ENCODE measurements around the gene GSG1L. TPM values are rescaled to one million over a fixed set of nuclear protein-coding genes. Genes with fewer than 3 reads are reported as not detected.

GSG1L gene
- polyA plus RNA-seq, 1 donor (not counting 4 experiments of a cell fraction or from before 2014, with no cell fraction given) = not detected

GRCh38 chr16:27860091-27860490 lies 203.4 kb downstream of the GSG1L start:
- Histone ChIP-seq H3K4me1 (ENCODE audit: control insufficient read depth, extremely low read depth, insufficient read depth, low read length) (no peaks in the 10 kb centered on the region), H3K79me2 (ENCODE audit: control insufficient read depth, insufficient read depth, low read length) (no peaks in the 10 kb centered on the region), H3K4me2 (ENCODE audit: control insufficient read depth, extremely low read depth, insufficient read depth, low read depth, low read length) (no peak overlapping the region), H3K9me1 (ENCODE audit: control insufficient read depth, extremely low read depth, insufficient read depth, low read length) (no peaks in the 10 kb centered on the region), H2AFZ (ENCODE audit: control insufficient read depth, low read length) (no peak overlapping the region), H3K9ac (ENCODE audit: control insufficient read depth, extremely low read depth, insufficient read depth, low read length) (no peak overlapping the region), H3K27ac (ENCODE audit: control insufficient read depth, insufficient read depth, low read length) (no peak overlapping the region), H3K4me3 (ENCODE audit: control insufficient read depth in 2 of 3, extremely low read depth in 1 of 3, insufficient read depth in 2 of 3, low read depth in 1 of 3, low read length in 3 of 3) (no peak overlapping the region), H3K9me3 (ENCODE audit: control insufficient read depth, low read depth, low read length) (no peaks in the 10 kb centered on the region), H4K20me1 (ENCODE audit: control insufficient read depth, extremely low read depth, insufficient read depth, low read length) (no peaks in the 10 kb centered on the region), H3K36me3 (ENCODE audit: control insufficient read depth in 2 of 2, extremely low read depth in 1 of 2, insufficient read depth in 2 of 2, low read length in 2 of 2) (no peaks in the 10 kb centered on the region), H3K27me3 (ENCODE audit: control insufficient read depth, extremely low read depth, insufficient read depth, low read length) (no peaks in the 10 kb centered on the region)
- TF ChIP-seq EZH2 (IDR thresholded peaks at IDR 0.05; ENCODE audit: low read length) (no peak), CTCF (optimal IDR thresholded peaks at IDR 0.05 in 1 of 3, IDR thresholded peaks at IDR 0.05 in 1 of 3, conservative IDR thresholded peaks at IDR 0.05 in 1 of 3; ENCODE audit: extremely low read depth in 1 of 3, insufficient read depth in 2 of 3, low read length in 3 of 3) (no peak)
- dilution Hi-C loops (cut with MboI; ENCODE audit: extremely low pct_ligation_motif_present, low sequenced_read_pairs) = no loop called here
- no peak for FAIRE-seq
- DNase-seq (ENCODE audit: low read depth, low spot score) = no peak

GRCh38 chr16:27859020-27859419 lies 204.5 kb downstream of the GSG1L start:
- Histone ChIP-seq H3K27me3 (ENCODE audit: control insufficient read depth, extremely low read depth, insufficient read depth, low read length) (peaks cover 8% of the 10 kb centered on the region), H3K4me1 (ENCODE audit: control insufficient read depth, extremely low read depth, insufficient read depth, low read length) (no peaks in the 10 kb centered on the region), H3K9me3 (ENCODE audit: control insufficient read depth, low read depth, low read length) (no peaks in the 10 kb centered on the region), H3K9ac (ENCODE audit: control insufficient read depth, extremely low read depth, insufficient read depth, low read length) (no peak overlapping the region), H2AFZ (ENCODE audit: control insufficient read depth, low read length) (no peak overlapping the region), H3K9me1 (ENCODE audit: control insufficient read depth, extremely low read depth, insufficient read depth, low read length) (no peaks in the 10 kb centered on the region), H3K27ac (ENCODE audit: control insufficient read depth, insufficient read depth, low read length) (no peak overlapping the region), H4K20me1 (ENCODE audit: control insufficient read depth, extremely low read depth, insufficient read depth, low read length) (no peaks in the 10 kb centered on the region), H3K36me3 (ENCODE audit: control insufficient read depth in 2 of 2, extremely low read depth in 1 of 2, insufficient read depth in 2 of 2, low read length in 2 of 2) (no peaks in the 10 kb centered on the region), H3K4me3 (ENCODE audit: control insufficient read depth in 2 of 3, extremely low read depth in 1 of 3, insufficient read depth in 2 of 3, low read depth in 1 of 3, low read length in 3 of 3) (no peak overlapping the region), H3K79me2 (ENCODE audit: control insufficient read depth, insufficient read depth, low read length) (no peaks in the 10 kb centered on the region), H3K4me2 (ENCODE audit: control insufficient read depth, extremely low read depth, insufficient read depth, low read depth, low read length) (no peak overlapping the region)
- FAIRE-seq (no peak), DNase-seq (ENCODE audit: low read depth, low spot score) (no peak)
- no peak for TF ChIP-seq CTCF (optimal IDR thresholded peaks at IDR 0.05 in 1 of 3, IDR thresholded peaks at IDR 0.05 in 1 of 3, conservative IDR thresholded peaks at IDR 0.05 in 1 of 3; ENCODE audit: extremely low read depth in 1 of 3, insufficient read depth in 2 of 3, low read length in 3 of 3)
- dilution Hi-C loops (cut with MboI; ENCODE audit: extremely low pct_ligation_motif_present, low sequenced_read_pairs) = no loop called here

Data from keratinocyte (primary cell).